NCI-H2196 (cell line): ENCODE measurements around the gene SQOR.
A peak's percentile ranks its signal among the peaks of the same experiment; 100 is the strongest.

Source experiments
- DNase-seq: peaks from one replicate; lab custom pipeline; 2025; ENCODE audit not compliant: unreplicated experiment; lab: John Stamatoyannopoulos, UW

SQOR gene

GRCh38 chr15:45634432-45635190 lies at the start of gene SQOR:
SQOR (plus strand) TSS chr15:45635029; CDS start chr15:45658924, 23,895 bp downstream.
- peak; percentile 73 for DNase-seq

- no peak for DNase-seq
These were observed 49.6 kb upstream of the SQOR start for GRCh38 chr15:45585069-45585791.

GRCh38 chr15:45586125-45586524 lies 48.7 kb upstream of the SQOR start:
- DNase-seq, result no peak

GRCh38 chr15:45586601-45587094 lies 48.2 kb upstream of the SQOR start:
- DNase-seq, result no peak

- DNase-seq, result peak; percentile 72
These were observed 47.5 kb upstream of the SQOR start, which contains the start of gene BLOC1S6 for GRCh38 chr15:45587095-45587862. BLOC1S6 (plus strand) TSS chr15:45587379; CDS start chr15:45587444, 65 bp downstream.

GRCh38 chr15:45587863-45588170 lies 47.0 kb upstream of the SQOR start:
- no peak for DNase-seq

- DNase-seq, result no peak
These were observed 46.5 kb upstream of the SQOR start for GRCh38 chr15:45588219-45588875.

GRCh38 chr15:45589256-45589655 lies 45.6 kb upstream of the SQOR start:
- no peak for DNase-seq

- DNase-seq, result no peak
These were observed 40.5 kb upstream of the SQOR start for GRCh38 chr15:45594319-45594718.

GRCh38 chr15:45594835-45595530 lies 39.8 kb upstream of the SQOR start:
- no peak for DNase-seq

- no peak for DNase-seq
These were observed 30.9 kb upstream of the SQOR start for GRCh38 chr15:45603881-45604280.

GRCh38 chr15:45604326-45604725 lies 30.5 kb upstream of the SQOR start:
- DNase-seq, result no peak

GRCh38 chr15:45606413-45606812 lies 28.4 kb upstream of the SQOR start:
- no peak for DNase-seq

GRCh38 chr15:45606841-45607240 lies 28.0 kb upstream of the SQOR start:
- no peak for DNase-seq

GRCh38 chr15:45611305-45611704 lies 23.5 kb upstream of the SQOR start:
- DNase-seq, result peak; percentile 18

GRCh38 chr15:45612790-45613415 lies 21.9 kb upstream of the SQOR start:
- no peak for DNase-seq

GRCh38 chr15:45616901-45617323 lies 17.9 kb upstream of the SQOR start:
- DNase-seq, result no peak

GRCh38 chr15:45618813-45619212 lies 16.0 kb upstream of the SQOR start:
- no peak for DNase-seq

- no peak for DNase-seq
These were observed 6.7 kb upstream of the SQOR start for GRCh38 chr15:45628136-45628535.
